K562 (cell line): Measurements from ENCODE around the gene RPL9. TPM values are rescaled to one million over a fixed set of nuclear protein-coding genes. Genes with fewer than 3 reads are reported as not detected.

Experiments
- ATAC-seq: fragments of 200-7000 bp; cut with Tn5 transposase; 3 replicates; pipeline ENCODE4 v1.9.1; 2020; ENCODE audit warnings: moderate library complexity
- BruUV-seq: library from RNA; stranded (reverse); fragments of 400-500 nt; replicated peaks from 2 replicates; lab custom pipeline; 2021; lab: Mats Ljungman, UMichigan
- CTCF ChIA-PET: fragments of 300-600 bp; formaldehyde crosslinking; extraction: SDS; loops from one replicate; lab custom pipeline; 2021; ENCODE audit warnings: low intra/inter-chr PET ratio; lab: Yijun Ruan, JAX
- POLR2A ChIA-PET: fragments of 300-600, 350-650 bp; sonication (Branson Sonifier 250); formaldehyde crosslinking; extraction: SDS; loops from one replicate; lab custom pipeline; 2021; ENCODE audit warnings: antibody characterized with exemption, inconsistent platforms; lab: Yijun Ruan, JAX
- DNase-seq, 4 experiments: peaks; one replicate each; pipeline versions ENCODE4 v3.0.0 to v3.0.0-alpha.2; 2011 to 2018; ENCODE audit warnings: low spot score in 3 of 4, mixed read lengths in 3 of 4; ENCODE audit errors: extremely low read depth in 1 of 4
- FAIRE-seq: peaks from 2 replicates; lab custom pipeline; 2011; peaks lifted over from hg19 to GRCh38; lab: Jason Lieb, UNC
- H2AFZ ChIP-seq: 2 replicates; pipeline ENCODE4 v1.6.0; 2011; ENCODE audit warnings: low read depth, low read length, control low read depth, inconsistent platforms
- H3K27ac ChIP-seq: fragments of 200-600 bp; 3 replicates; pipeline ENCODE4 v1.8.0; 2011; ENCODE audit warnings: low read depth, mild to moderate bottlenecking, control low read depth, inconsistent platforms, low read length, moderate library complexity, mixed read lengths; ENCODE audit errors: extremely low read depth
- H3K27me3 ChIP-seq, 2 experiments: fragments of 300-600 bp in 1 of 2; 2 replicates in 1 of 2; 3 replicates in 1 of 2; pipeline versions ENCODE4 v1.6.0 to v1.8.0; 2011; ENCODE audit warnings: inconsistent platforms in 2 of 2, low read length in 2 of 2, mild to moderate bottlenecking in 1 of 2, mixed read lengths in 1 of 2, moderate library complexity in 1 of 2; ENCODE audit not compliant: control insufficient read depth in 2 of 2, insufficient read depth in 2 of 2
- H3K36me3 ChIP-seq: fragments of 300-600 bp; 3 replicates; pipeline ENCODE4 v1.8.0; 2011; ENCODE audit warnings: mild to moderate bottlenecking, low read length, inconsistent platforms; ENCODE audit not compliant: control insufficient read depth, insufficient read depth
- H3K4me1 ChIP-seq, 2 experiments: fragments of 200-600 bp in 1 of 2; replicated peaks in 1 of 2; 2 replicates in 1 of 2; 3 replicates in 1 of 2; pipeline versions ENCODE4 v1.5.1 to v1.8.0; 2011; ENCODE audit warnings: inconsistent platforms in 2 of 2, low read length in 2 of 2, mild to moderate bottlenecking in 1 of 2, mixed read lengths in 1 of 2, moderate library complexity in 1 of 2; ENCODE audit not compliant: control insufficient read depth in 2 of 2, insufficient read depth in 2 of 2
- H3K4me2 ChIP-seq: 2 replicates; pipeline ENCODE4 v1.6.1; 2011; ENCODE audit warnings: low read length, control low read depth, inconsistent platforms, mixed read lengths; ENCODE audit not compliant: insufficient read depth
- H3K4me3 ChIP-seq: fragments of 200-600 bp; sonication (generic), shearing (Covaris generic); 2 replicates; pipeline ENCODE4 v1.5.1; 2016; ENCODE audit warnings: control low read depth, inconsistent platforms
- H3K79me2 ChIP-seq: fragments of 200-600 bp; 3 replicates; pipeline ENCODE4 v1.8.0; 2011; ENCODE audit warnings: low read length, inconsistent platforms; ENCODE audit not compliant: control insufficient read depth, insufficient read depth
- H3K9ac ChIP-seq, 2 experiments: 2 replicates each; pipeline versions ENCODE4 v1.6.0 to v1.6.1; 2011; ENCODE audit warnings: low read depth in 2 of 2, low read length in 2 of 2, control low read depth in 1 of 2, inconsistent platforms in 1 of 2, mild to moderate bottlenecking in 1 of 2, mixed read lengths in 1 of 2; ENCODE audit not compliant: insufficient read depth in 1 of 2
- H3K9me1 ChIP-seq: one replicate; pipeline ENCODE4 v1.6.0; 2011; ENCODE audit warnings: inconsistent platforms, mild to moderate bottlenecking, low read length, moderate library complexity; ENCODE audit not compliant: control insufficient read depth, insufficient read depth
- H3K9me3 ChIP-seq: replicated peaks from 2 replicates; pipeline ENCODE4 v1.5.1; 2011; ENCODE audit warnings: low read depth, low read length, inconsistent platforms; ENCODE audit not compliant: control insufficient read depth, insufficient read depth
- H4K20me1 ChIP-seq: replicated peaks from 2 replicates; pipeline ENCODE4 v1.6.1; 2011; ENCODE audit warnings: low read length, inconsistent platforms, mixed read lengths; ENCODE audit not compliant: control insufficient read depth, insufficient read depth
- ARID3B ChIP-seq: fragments of 250-450 bp; sonication (Bioruptor Pico); IDR thresholded peaks from 2 replicates; pipeline ENCODE4 v1.4.0; 2020; ENCODE audit warnings: borderline replicate concordance
- EP400 ChIP-seq: fragments of 450-650 bp; IDR thresholded peaks from 2 replicates; pipeline ENCODE4 v1.6.1; 2017; ENCODE audit warnings: antibody characterized with exemption, mild to moderate bottlenecking, moderate library complexity
- FOXJ3 ChIP-seq: sonication (generic); formaldehyde crosslinking; IDR thresholded peaks from 2 replicates; pipeline ENCODE4 v1.4.0; 2020; ENCODE audit warnings: mild to moderate bottlenecking, missing genetic modification reagents
- GABPB1 ChIP-seq: sonication (generic); formaldehyde crosslinking; IDR thresholded peaks from 2 replicates; pipeline ENCODE4 v1.8.0; 2022; ENCODE audit warnings: mild to moderate bottlenecking, missing genetic modification reagents
- RBM25 ChIP-seq: fragments of 200-400 bp; formaldehyde crosslinking; IDR thresholded peaks from 2 replicates; pipeline ENCODE4 v1.6.1; 2018; ENCODE audit warnings: low read length, low read depth, moderate library complexity; ENCODE audit not compliant: severe bottlenecking
- ZNF778 ChIP-seq: fragments of 450-650 bp; formaldehyde crosslinking; IDR thresholded peaks from 2 replicates; pipeline ENCODE4 v1.4.0; 2020; ENCODE audit warnings: mild to moderate bottlenecking, moderate library complexity
- WGBS: fragments of 100-300 bp; shearing (Covaris generic); methylation state at CpG from one replicate; pipeline ENCODE4 v1.1.6; 2016; ENCODE audit warnings: low coverage, mixed read lengths; ENCODE audit not compliant: insufficient coverage; ENCODE audit errors: missing lambda C conversion rate; 5-methylcytosine and 5-hydroxymethylcytosine counted together
- in situ Hi-C: fragments of 300-500 bp; cut with MboI; formaldehyde crosslinking; loops from 4 replicates; pipeline ENCODE4 v1.15.0; 2018; ENCODE audit warnings: inconsistent platforms, mixed read lengths
- intact Hi-C: fragments of 100-400 bp; cut with micrococcal nuclease; formaldehyde crosslinking; loops from 2 replicates; pipeline ENCODE4 v1.14.2; 2022
- polyA plus RNA-seq, 8 experiments: library from polyadenylated mRNA; depleted of rRNA in 4 of 8; stranded (reverse) in 5 of 8; unstranded in 3 of 8; fragments of >200 nt; fragmentation: Nextera tagmentation in 2 of 8; fragmentation: Illumina TruSeq in 1 of 8; extraction: Ambion mirVana in 2 of 8; extraction: Trizol in 1 of 8; gene quantifications; 2 replicates each; pipeline versions ENCODE4 v1.2.1 to v1.2.3, GENCODE V29; 2011 to 2014; ENCODE audit warnings: inconsistent platforms in 1 of 8, missing spikeins in 1 of 8
- total RNA-seq, 7 experiments: library from RNA; depleted of rRNA in 6 of 7; stranded (reverse); fragments of >200 nt in 6 of 7; fragmentation: Illumina TruSeq in 2 of 7; extraction: Trizol in 2 of 7; gene quantifications; 2 replicates each; pipeline versions ENCODE4 v1.2.1 to v1.2.3, GENCODE V29; 2011 to 2021; ENCODE audit warnings: low replicate concordance in 1 of 7

Gene RPL9
- total and polyA plus RNA-seq, 9 of the 15 experiments (the other 6 are each of a cell fraction or from before 2014, with no cell fraction given): 1,925 to 5,178 (median 3,033) TPM

- Histone ChIP-seq H2AFZ (no peak overlapping the region), H4K20me1 (no peaks in the 10 kb centered on the region), H3K4me3 (no peak overlapping the region), H3K9me1 (no peaks in the 10 kb centered on the region), H3K4me2 (no peak overlapping the region), H3K27me3 (no peaks in the 10 kb centered on the region), H3K4me1 (peaks cover 0 to 7% of the 10 kb centered on the region in 2 experiments; a peak in 2 of 5 replicates), H3K27ac (no peak overlapping the region), H3K9me3 (0 out of 2 replicates have a peak, but pooled peaks cover 2% of the 10 kb centered on the region), H3K9ac (no peak overlapping the region), H3K36me3 (no peaks in the 10 kb centered on the region), H3K79me2 (no peaks in the 10 kb centered on the region)
- BruUV-seq: no TSS peak
- ATAC-seq: no peak
- in situ Hi-C loops: no loop called here
- 67% methylated on average over 10 of the region's 10 CpGs for WGBS
- TF ChIP-seq GABPB1 (CRISPR knock-in tag) (no peak), ZNF778 (no peak), FOXJ3 (CRISPR knock-in tag) (no peak), ARID3B (CRISPR knock-in tag) (no peak), EP400 (no peak), RBM25 (no peak)
- CTCF ChIA-PET: no interaction called here
- no peak for DNase-seq
- FAIRE-seq: no peak
- POLR2A ChIA-PET: no interaction called here
- intact Hi-C loops: no loop called here
Observed at GRCh38 chr4:39486221-39486804, 27.6 kb upstream of the RPL9 start.
